ENCODE data around the gene TCEAL8. TPM values are rescaled to one million over a fixed set of nuclear protein-coding genes. Genes with fewer than 3 reads are reported as not detected.

TCEAL8 gene
- total RNA-seq, 3 donors from 2014 or later: 17.1 to 23.4 (median 21.2) TPM

Other genes with a start within 250 kb of the TCEAL8 start
- 1 to 10 TPM in 1 of 3 donors, under 1 TPM in 2; 0.32 to 1.2 (median 0.49) TPM for gene BEX1, start 191.0 kb downstream of the TCEAL8 start, total RNA-seq
- not detected for gene NXF3, start 162.0 kb downstream of the TCEAL8 start, total RNA-seq
- gene BEX4, start 40.0 kb downstream of the TCEAL8 start, total RNA-seq: 10 to 100 TPM in 1 of 3 donors, 1 to 10 TPM in 2; 8.5 to 10.7 (median 8.7) TPM
- gene TCEAL5, start 21.6 kb upstream of the TCEAL8 start, total RNA-seq: not detected
- gene BEX2, start 55.8 kb upstream of the TCEAL8 start, total RNA-seq: 10 to 100 TPM; 16.0 to 17.9 (median 16.5) TPM
- gene TCEAL7, start 75.1 kb upstream of the TCEAL8 start, total RNA-seq: not detected
- gene TCEAL9, start 101.4 kb upstream of the TCEAL8 start, total RNA-seq: 1 to 10 TPM; 1.3 to 2.6 (median 1.8) TPM
- 1 to 10 TPM; 6.8 to 9.1 (median 7.6) TPM for gene BEX3, start 121.4 kb upstream of the TCEAL8 start, total RNA-seq

All from activated T-cell treated with anti-CD3 and anti-CD28 coated beads, Interleukin-2, amount 50 U/mL, for 4 hours (primary cell).